Adipose tissue (tissue), 3 donors: ENCODE results near the gene IRF5. TPM values are rescaled to one million over a fixed set of nuclear protein-coding genes. Genes with fewer than 3 reads are reported as not detected.
"Not testable (repeated sequence)": the region's sequence is repeated elsewhere in the genome, so short reads cannot be mapped to it uniquely, and the experiment has no call there.

Experiments
- H3K27ac ChIP-seq: one replicate; pipeline ENCODE4 v1.5.1; 2013; ENCODE audit warnings: low read depth, low read length
- WGBS, 3 donors: extraction: QIAGEN DNeasy Blood & Tissue Kit; methylation state at CpG; one replicate each; pipeline ENCODE4 v1.1.7; 2013; 5-methylcytosine and 5-hydroxymethylcytosine counted together
- polyA plus RNA-seq, 3 donors: library from polyadenylated mRNA; stranded (reverse); fragments of 200-250 nt; gene quantifications; one replicate each; pipeline ENCODE4 v1.2.3, GENCODE V29; 2013
- donor health status: healthy with polysubstance abuse.
- donor health status: Bipolar disorder and iron deficiency.
- donor health status: healthy.

The IRF5 gene
- polyA plus RNA-seq, 3 donors = 2.7 to 4.3 (median 3.7) TPM

GRCh38 chr7:128988372-128988771 is 50.6 kb downstream of the IRF5 start:
- H3K27ac ChIP-seq = no peak overlapping the region

GRCh38 chr7:128989961-128990360 is 52.2 kb downstream of the IRF5 start:
- WGBS, 3 donors = 84 to 86% (median 85%) methylated on average over 9 of the region's 9 CpGs

GRCh38 chr7:128993419-128993818 is 55.7 kb downstream of the IRF5 start:
- no peak overlapping the region for H3K27ac ChIP-seq
- 93 to 95% (median 93%) methylated on average over 2 of the region's 2 CpGs for WGBS, 3 donors

More at GRCh38 chr7:128989961-128990360, 52.2 kb downstream of the IRF5 start:
- no peak overlapping the region for H3K27ac ChIP-seq

GRCh38 chr7:128994560-128994959 is 56.8 kb downstream of the IRF5 start:
- H3K27ac ChIP-seq = not testable (repeated sequence)
- WGBS, 3 donors = 93 to 98% (median 96%) methylated on average over 8 of the region's 8 CpGs

- WGBS, 3 donors = 87 to 90% (median 89%) methylated on average over 5 of the region's 5 CpGs
- no peak overlapping the region for H3K27ac ChIP-seq
These were observed 59.5 kb downstream of the IRF5 start for GRCh38 chr7:128997181-128997580.

Other genes with a start within 250 kb of the IRF5 start
- 10 to 100 TPM; 21.3 to 75.9 (median 60.5) TPM for gene CALU, start 198.6 kb upstream of the IRF5 start, polyA plus RNA-seq
- not detected for gene OPN1SW, start 162.1 kb upstream of the IRF5 start, polyA plus RNA-seq
- gene CCDC136, start 146.0 kb upstream of the IRF5 start, polyA plus RNA-seq = 1 to 10 TPM in 2 of 3 donors, under 1 TPM in 1; 0.79 to 2.8 (median 1.1) TPM
- gene FLNC, start 107.5 kb upstream of the IRF5 start, polyA plus RNA-seq = 1 to 10 TPM; 5.8 to 9.3 (median 7.3) TPM
- 100 to 1,000 TPM in 2 of 3 donors, 10 to 100 TPM in 1; 76.4 to 216 (median 158) TPM for gene ATP6V1F, start 75.1 kb upstream of the IRF5 start, polyA plus RNA-seq
- gene KCP, start 27.2 kb upstream of the IRF5 start, polyA plus RNA-seq = 1 to 10 TPM in 2 of 3 donors, under 1 TPM in 1; 0.26 to 2.0 (median 1.5) TPM
- 10 to 100 TPM; 13.0 to 16.3 (median 15.3) TPM for gene TNPO3, start 117.2 kb downstream of the IRF5 start, polyA plus RNA-seq
- gene TSPAN33, start 206.8 kb downstream of the IRF5 start, polyA plus RNA-seq = 1 to 10 TPM; 4.2 to 9.2 (median 6.1) TPM